ENCODE data around the gene THBD.

Gene THBD

GRCh38 chr20:23074052-23074451, 24.6 kb upstream of the THBD start:
- Mint-ChIP-seq H3K4me1 (no peaks in the 10 kb centered on the region), H3K9me3 (peaks cover 3% of the 10 kb centered on the region), H3K27ac (no peak overlapping the region), H3K27me3 (peaks cover 10% of the 10 kb centered on the region), H3K4me3 (no peak overlapping the region), H3K36me3 (no peaks in the 10 kb centered on the region)
- no peak for ATAC-seq

GRCh38 chr20:23072892-23073586, 23.6 kb upstream of the THBD start:
- no peaks in the 10 kb centered on the region for H3K4me1 Mint-ChIP-seq
- peaks cover 10% of the 10 kb centered on the region for H3K27me3 Mint-ChIP-seq
- ATAC-seq, result no peak
- H3K4me3 Mint-ChIP-seq, result no peak overlapping the region
- H3K27ac Mint-ChIP-seq, result no peak overlapping the region
- H3K9me3 Mint-ChIP-seq, result peaks cover 3% of the 10 kb centered on the region
- H3K36me3 Mint-ChIP-seq, result no peaks in the 10 kb centered on the region

- H3K27me3 Mint-ChIP-seq, result peaks cover 10% of the 10 kb centered on the region
- peaks cover 3% of the 10 kb centered on the region for H3K9me3 Mint-ChIP-seq
- no peak overlapping the region for H3K27ac Mint-ChIP-seq
- ATAC-seq, result no peak
- no peaks in the 10 kb centered on the region for H3K4me1 Mint-ChIP-seq
- no peaks in the 10 kb centered on the region for H3K36me3 Mint-ChIP-seq
- no peak overlapping the region for H3K4me3 Mint-ChIP-seq
Observed at GRCh38 chr20:23071996-23072395, 22.5 kb upstream of the THBD start.

GRCh38 chr20:23071398-23071797, 21.9 kb upstream of the THBD start:
- Mint-ChIP-seq H3K36me3 (no peaks in the 10 kb centered on the region), H3K9me3 (peaks cover 3% of the 10 kb centered on the region), H3K4me3 (no peak overlapping the region), H3K4me1 (no peaks in the 10 kb centered on the region), H3K27me3 (peaks cover 10% of the 10 kb centered on the region), H3K27ac (no peak overlapping the region)
- ATAC-seq, result no peak

- ATAC-seq, result no peak
- H3K9me3 Mint-ChIP-seq, result no peaks in the 10 kb centered on the region
- no peaks in the 10 kb centered on the region for H3K36me3 Mint-ChIP-seq
- no peaks in the 10 kb centered on the region for H3K4me1 Mint-ChIP-seq
- H3K4me3 Mint-ChIP-seq, result no peak overlapping the region
- no peaks in the 10 kb centered on the region for H3K27me3 Mint-ChIP-seq
- H3K27ac Mint-ChIP-seq, result no peak overlapping the region
Observed at GRCh38 chr20:23069108-23069507, 19.6 kb upstream of the THBD start.

- Mint-ChIP-seq H3K9me3 (peaks cover 3% of the 10 kb centered on the region), H3K27me3 (no peaks in the 10 kb centered on the region), H3K4me1 (no peaks in the 10 kb centered on the region), H3K4me3 (no peak overlapping the region), H3K36me3 (no peaks in the 10 kb centered on the region), H3K27ac (no peak overlapping the region)
- no peak for ATAC-seq
Observed at GRCh38 chr20:23068283-23068682, 18.8 kb upstream of the THBD start.

- Mint-ChIP-seq H3K36me3 (no peaks in the 10 kb centered on the region), H3K9me3 (peaks cover 3% of the 10 kb centered on the region), H3K4me1 (no peaks in the 10 kb centered on the region), H3K27ac (no peak overlapping the region), H3K27me3 (no peaks in the 10 kb centered on the region), H3K4me3 (no peak overlapping the region)
- no peak for ATAC-seq
Observed at GRCh38 chr20:23066772-23067171, 17.3 kb upstream of the THBD start.

GRCh38 chr20:23065266-23066201, 16.1 kb upstream of the THBD start:
- Mint-ChIP-seq H3K4me3 (no peak overlapping the region), H3K9me3 (peaks cover 3% of the 10 kb centered on the region), H3K27ac (no peak overlapping the region), H3K27me3 (no peaks in the 10 kb centered on the region), H3K36me3 (no peaks in the 10 kb centered on the region), H3K4me1 (no peaks in the 10 kb centered on the region)
- ATAC-seq, result no peak

- no peak overlapping the region for H3K4me3 Mint-ChIP-seq
- no peak for ATAC-seq
- no peaks in the 10 kb centered on the region for H3K27me3 Mint-ChIP-seq
- no peaks in the 10 kb centered on the region for H3K4me1 Mint-ChIP-seq
- no peak overlapping the region for H3K27ac Mint-ChIP-seq
- H3K36me3 Mint-ChIP-seq, result no peaks in the 10 kb centered on the region
- peaks cover 3% of the 10 kb centered on the region for H3K9me3 Mint-ChIP-seq
Observed at GRCh38 chr20:23063581-23063980, 14.1 kb upstream of the THBD start.

GRCh38 chr20:23063168-23063567, 13.7 kb upstream of the THBD start:
- Mint-ChIP-seq H3K4me1 (no peaks in the 10 kb centered on the region), H3K9me3 (peaks cover 3% of the 10 kb centered on the region), H3K4me3 (no peak overlapping the region), H3K27me3 (no peaks in the 10 kb centered on the region), H3K36me3 (no peaks in the 10 kb centered on the region), H3K27ac (no peak overlapping the region)
- ATAC-seq, result no peak

GRCh38 chr20:23062632-23063031, 13.2 kb upstream of the THBD start:
- Mint-ChIP-seq H3K36me3 (no peaks in the 10 kb centered on the region), H3K27me3 (no peaks in the 10 kb centered on the region), H3K27ac (no peak overlapping the region), H3K4me1 (no peaks in the 10 kb centered on the region), H3K4me3 (no peak overlapping the region), H3K9me3 (peaks cover 3% of the 10 kb centered on the region)
- ATAC-seq, result no peak

- peak; percentile 27 for ATAC-seq
- Mint-ChIP-seq H3K4me1 (no peaks in the 10 kb centered on the region), H3K27me3 (no peaks in the 10 kb centered on the region), H3K27ac (no peak overlapping the region), H3K9me3 (peaks cover 4% of the 10 kb centered on the region), H3K36me3 (no peaks in the 10 kb centered on the region), H3K4me3 (no peak overlapping the region)
Observed at GRCh38 chr20:23061734-23062561, 12.5 kb upstream of the THBD start.

GRCh38 chr20:23061262-23061661, 11.8 kb upstream of the THBD start:
- Mint-ChIP-seq H3K9me3 (peaks cover 7% of the 10 kb centered on the region), H3K4me3 (no peak overlapping the region), H3K4me1 (no peaks in the 10 kb centered on the region), H3K27ac (no peak overlapping the region), H3K36me3 (no peaks in the 10 kb centered on the region), H3K27me3 (no peaks in the 10 kb centered on the region)
- ATAC-seq, result no peak

- no peaks in the 10 kb centered on the region for H3K27me3 Mint-ChIP-seq
- ATAC-seq, result no peak
- H3K4me1 Mint-ChIP-seq, result no peaks in the 10 kb centered on the region
- H3K36me3 Mint-ChIP-seq, result no peaks in the 10 kb centered on the region
- no peak overlapping the region for H3K4me3 Mint-ChIP-seq
- peaks cover 7% of the 10 kb centered on the region for H3K9me3 Mint-ChIP-seq
- H3K27ac Mint-ChIP-seq, result no peak overlapping the region
Observed at GRCh38 chr20:23060629-23061028, 11.2 kb upstream of the THBD start.

GRCh38 chr20:23059846-23060245, 10.4 kb upstream of the THBD start:
- Mint-ChIP-seq H3K27ac (no peak overlapping the region), H3K4me3 (no peak overlapping the region), H3K9me3 (peaks cover 7% of the 10 kb centered on the region), H3K4me1 (no peaks in the 10 kb centered on the region), H3K36me3 (no peaks in the 10 kb centered on the region), H3K27me3 (no peaks in the 10 kb centered on the region)
- no peak for ATAC-seq

All from stimulated activated memory B cell treated with anti-CD40 and anti-IgM and Interleukin-4, amounts not matched to agents 10 μg/mL and 1 μg/mL and 100 μg/mL, for 72 hours (primary cell).